ENCODE results near the gene FCRL2. TPM values are rescaled to one million over a fixed set of nuclear protein-coding genes. Genes with fewer than 3 reads are reported as not detected.

Gene FCRL2
- total RNA-seq, 1 donor from 2014 or later, result not detected

- Histone ChIP-seq H3K4me3 (no peak overlapping the region), H3K27me3 (ENCODE audit: low read depth) (no peaks in the 10 kb centered on the region), H3K4me1 (no peaks in the 10 kb centered on the region), H3K36me3 (no peaks in the 10 kb centered on the region), H3K9me3 (replicated peaks) (no peaks in the 10 kb centered on the region), H3K27ac (replicated peaks) (no peak overlapping the region)
- intact Hi-C loops (cut with micrococcal nuclease), result no loop called here
- no peak for DNase-seq
- TF ChIP-seq CTCF (IDR thresholded peaks at IDR 0.05; ENCODE audit: borderline replicate concordance), result no peak
Measured at GRCh38 chr1:157715736-157716135, 61.2 kb downstream of the FCRL2 start.

GRCh38 chr1:157711802-157712201, 65.1 kb downstream of the FCRL2 start:
- no peak for TF ChIP-seq CTCF (IDR thresholded peaks at IDR 0.05; ENCODE audit: borderline replicate concordance)
- Histone ChIP-seq H3K36me3 (no peaks in the 10 kb centered on the region), H3K9me3 (replicated peaks) (peaks cover 6% of the 10 kb centered on the region), H3K27me3 (ENCODE audit: low read depth) (no peaks in the 10 kb centered on the region), H3K4me3 (no peak overlapping the region), H3K27ac (replicated peaks) (no peak overlapping the region), H3K4me1 (no peaks in the 10 kb centered on the region)
- no peak for DNase-seq
- intact Hi-C loops (cut with micrococcal nuclease), result no loop called here

GRCh38 chr1:157704878-157705277, 72.1 kb downstream of the FCRL2 start:
- H3K36me3 ChIP-seq, result no peaks in the 10 kb centered on the region
- H3K4me3 ChIP-seq, result no peak overlapping the region
- H3K27me3 ChIP-seq (ENCODE audit: low read depth), result peaks cover 8% of the 10 kb centered on the region
- no peak for DNase-seq
- no peak for TF ChIP-seq CTCF (IDR thresholded peaks at IDR 0.05; ENCODE audit: borderline replicate concordance)
- no peaks in the 10 kb centered on the region for H3K4me1 ChIP-seq
- no peak overlapping the region for H3K27ac ChIP-seq (replicated peaks)
- intact Hi-C loops (cut with micrococcal nuclease), result no loop called here
- H3K9me3 ChIP-seq (replicated peaks), result peaks cover 6% of the 10 kb centered on the region

GRCh38 chr1:157703981-157704380, 73.0 kb downstream of the FCRL2 start:
- TF ChIP-seq CTCF (IDR thresholded peaks at IDR 0.05; ENCODE audit: borderline replicate concordance), result no peak

GRCh38 chr1:157702308-157702825, 74.6 kb downstream of the FCRL2 start:
- peaks cover 6% of the 10 kb centered on the region for H3K9me3 ChIP-seq (replicated peaks)
- intact Hi-C loops (cut with micrococcal nuclease), result no loop called here
- DNase-seq, result no peak
- TF ChIP-seq CTCF (IDR thresholded peaks at IDR 0.05; ENCODE audit: borderline replicate concordance), result no peak
- no peak overlapping the region for H3K4me3 ChIP-seq
- H3K27ac ChIP-seq (replicated peaks), result no peak overlapping the region
- peaks cover 18% of the 10 kb centered on the region for H3K27me3 ChIP-seq (ENCODE audit: low read depth)
- H3K4me1 ChIP-seq, result no peaks in the 10 kb centered on the region
- H3K36me3 ChIP-seq, result no peaks in the 10 kb centered on the region

More at GRCh38 chr1:157703981-157704380, 73.0 kb downstream of the FCRL2 start:
- H3K27me3 ChIP-seq (ENCODE audit: low read depth), result peaks cover 11% of the 10 kb centered on the region
- no peak for DNase-seq
- intact Hi-C loops (cut with micrococcal nuclease), result no loop called here
- no peaks in the 10 kb centered on the region for H3K36me3 ChIP-seq
- H3K4me3 ChIP-seq, result no peak overlapping the region
- no peak overlapping the region for H3K27ac ChIP-seq (replicated peaks)
- H3K4me1 ChIP-seq, result no peaks in the 10 kb centered on the region
- H3K9me3 ChIP-seq (replicated peaks), result peaks cover 6% of the 10 kb centered on the region
